HG02981 (cell line): ENCODE measurements around the gene AGPAT3.
"Not testable (repeated sequence)": the region's sequence is repeated elsewhere in the genome, so short reads cannot be mapped to it uniquely, and the experiment has no call there.

Experiments used
- ATAC-seq: cut with Tn5 transposase; IDR thresholded peaks from one replicate; pipeline ENCODE4 v1.9.1; 2021; ENCODE audit warnings: mild to moderate bottlenecking, moderate library complexity; ENCODE audit not compliant: unreplicated experiment

The AGPAT3 gene

GRCh38 chr21:43834146-43834905 is 30.7 kb upstream of the AGPAT3 start:
- no peak for ATAC-seq

- ATAC-seq, result no peak
Observed at GRCh38 chr21:43835050-43835449, 30.0 kb upstream of the AGPAT3 start.

- ATAC-seq, result no peak
Observed at GRCh38 chr21:43835861-43836260, 29.2 kb upstream of the AGPAT3 start.

DNA sequence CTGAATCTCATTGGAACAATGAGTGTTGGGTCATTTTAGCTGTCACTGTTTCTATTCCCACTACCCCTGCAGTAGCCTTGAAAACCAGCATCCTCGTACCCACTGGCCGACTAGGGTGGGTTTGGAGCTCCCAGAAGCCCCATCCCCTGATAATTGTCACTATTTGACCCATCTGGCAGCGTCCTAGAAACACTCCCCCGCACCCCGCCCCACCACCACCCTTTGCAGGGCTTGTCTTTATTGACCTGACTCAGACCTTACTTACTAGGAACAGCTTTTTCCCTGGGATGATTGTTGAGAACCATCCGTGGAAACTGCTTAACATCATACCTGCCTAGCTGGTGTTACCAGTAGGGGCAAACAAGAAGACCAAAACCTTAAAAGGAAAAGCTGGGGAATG is 28.4 kb upstream of the AGPAT3 start:
- ATAC-seq, result no peak

DNA sequence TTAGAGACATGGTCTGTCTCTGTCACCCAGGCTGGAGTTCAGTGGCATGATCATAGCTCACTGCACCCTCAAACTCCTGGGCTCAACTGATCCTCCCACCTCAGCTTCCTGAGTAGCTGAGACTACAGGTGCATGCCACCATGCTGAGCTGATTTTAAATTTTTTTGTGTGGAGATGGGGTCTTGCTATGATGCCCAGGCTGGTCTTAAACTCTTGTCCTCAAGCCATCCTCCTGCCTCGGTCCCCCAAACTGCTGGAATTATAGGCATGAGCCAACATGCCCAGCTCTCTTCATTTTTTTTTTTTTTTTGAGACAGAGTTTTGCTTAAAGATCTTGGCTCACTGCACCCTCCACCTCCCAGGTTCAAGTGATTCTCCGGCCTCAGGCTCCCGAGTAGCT is 24.8 kb upstream of the AGPAT3 start:
- no peak for ATAC-seq

- no peak for ATAC-seq
Observed at GRCh38 chr21:43842742-43843141, 22.3 kb upstream of the AGPAT3 start.

DNA sequence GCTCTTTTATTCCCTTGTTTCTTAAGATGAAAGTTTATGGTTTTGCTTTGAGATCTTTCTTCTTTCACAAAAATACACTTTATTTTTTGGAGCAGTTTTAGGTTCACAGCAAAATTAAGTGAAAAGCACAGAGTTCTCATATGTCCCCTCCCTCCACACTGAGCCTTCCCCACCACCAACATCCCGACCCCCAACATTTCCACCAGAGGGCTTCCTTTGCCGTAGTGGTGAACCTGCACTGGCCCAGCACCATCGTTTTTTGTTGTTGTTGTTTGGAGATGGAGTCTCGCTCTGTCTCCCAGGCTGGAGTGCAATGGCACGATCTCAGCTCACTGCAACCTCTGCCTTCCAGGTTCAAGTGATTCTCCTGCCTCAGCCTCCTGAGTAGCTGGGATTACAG is 20.1 kb upstream of the AGPAT3 start:
- ATAC-seq, result not testable (repeated sequence)

- ATAC-seq, result no peak
Observed at GRCh38 chr21:43845386-43845785, 19.6 kb upstream of the AGPAT3 start.

- ATAC-seq, result no peak
Observed at GRCh38 chr21:43846430-43846829, 18.6 kb upstream of the AGPAT3 start.

DNA sequence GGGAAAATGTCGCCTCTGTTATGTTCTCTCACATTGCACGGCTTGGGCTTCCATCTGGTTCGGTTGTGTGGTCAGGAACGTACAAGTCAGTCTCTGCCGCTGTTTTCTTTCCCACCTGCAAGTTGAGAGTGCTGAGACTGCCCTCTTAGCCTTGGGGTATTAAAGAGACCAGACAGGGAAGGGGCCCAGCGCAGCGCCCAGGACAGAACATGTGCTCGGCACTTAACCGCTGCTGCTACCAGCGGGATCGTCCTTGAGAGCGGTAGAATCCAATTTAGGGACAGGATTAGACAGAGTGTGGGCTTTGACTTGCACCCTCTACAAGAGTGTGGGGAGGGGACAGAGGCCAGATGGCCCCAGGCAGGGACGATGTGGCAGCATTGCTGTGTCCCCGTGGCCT is 17.7 kb upstream of the AGPAT3 start:
- ATAC-seq, result no peak

GRCh38 chr21:43848771-43849170 is 16.3 kb upstream of the AGPAT3 start:
- ATAC-seq, result no peak

- ATAC-seq, result no peak
Observed at GRCh38 chr21:43849532-43850299, 15.3 kb upstream of the AGPAT3 start.

- ATAC-seq, result no peak
Observed at GRCh38 chr21:43850728-43851295, 14.2 kb upstream of the AGPAT3 start.

GRCh38 chr21:43851593-43851992 is 13.4 kb upstream of the AGPAT3 start:
- no peak for ATAC-seq

DNA sequence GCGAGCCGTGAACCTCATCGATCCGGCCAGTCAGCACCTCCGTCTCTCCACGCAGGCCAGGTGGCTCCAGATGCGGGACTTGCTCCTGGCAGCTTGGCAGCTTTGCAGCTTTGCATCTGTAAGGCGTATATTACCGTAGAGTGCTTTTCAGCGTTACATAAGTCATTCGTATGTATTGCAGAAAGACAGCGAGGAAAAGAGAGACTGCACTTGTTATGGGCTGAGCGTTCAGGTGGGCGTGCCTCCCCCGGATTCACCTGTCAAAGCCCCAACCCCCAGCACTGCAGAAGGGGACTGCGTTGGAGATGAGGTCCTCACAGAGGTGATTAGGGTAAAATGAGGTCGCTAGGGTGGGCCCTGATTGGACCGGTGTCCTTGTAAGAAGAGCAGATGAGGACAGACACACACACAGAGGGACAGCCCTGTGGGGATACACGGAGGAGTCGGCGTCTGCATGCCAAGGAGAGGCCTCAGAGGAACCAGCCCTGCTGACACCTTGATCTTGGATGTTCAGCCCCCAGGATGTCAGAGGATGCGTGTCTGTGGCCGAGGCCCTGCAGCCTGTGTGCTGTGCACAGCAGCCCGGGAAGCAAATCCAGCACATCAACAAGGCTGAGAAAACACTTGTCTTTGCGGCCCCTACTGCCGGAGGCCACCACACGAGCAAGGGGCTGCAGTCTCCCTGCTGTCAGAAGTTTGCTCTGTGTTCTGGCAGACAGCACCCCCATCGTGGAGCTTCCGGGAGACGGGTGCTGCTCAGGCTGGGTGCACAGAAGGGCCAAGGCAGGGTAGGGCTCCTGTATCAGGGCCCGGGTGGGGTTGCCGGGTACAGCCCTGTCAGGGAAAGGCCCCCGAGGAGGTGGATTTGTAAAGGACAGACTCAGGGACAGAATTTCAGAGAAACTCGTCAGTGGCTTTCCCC is 10.9 kb upstream of the AGPAT3 start:
- no peak for ATAC-seq

- ATAC-seq, result no peak
Observed at GRCh38 chr21:43854773-43855633, 10.0 kb upstream of the AGPAT3 start.

- ATAC-seq, result no peak
Observed at GRCh38 chr21:43855955-43856354, 9.1 kb upstream of the AGPAT3 start.

DNA sequence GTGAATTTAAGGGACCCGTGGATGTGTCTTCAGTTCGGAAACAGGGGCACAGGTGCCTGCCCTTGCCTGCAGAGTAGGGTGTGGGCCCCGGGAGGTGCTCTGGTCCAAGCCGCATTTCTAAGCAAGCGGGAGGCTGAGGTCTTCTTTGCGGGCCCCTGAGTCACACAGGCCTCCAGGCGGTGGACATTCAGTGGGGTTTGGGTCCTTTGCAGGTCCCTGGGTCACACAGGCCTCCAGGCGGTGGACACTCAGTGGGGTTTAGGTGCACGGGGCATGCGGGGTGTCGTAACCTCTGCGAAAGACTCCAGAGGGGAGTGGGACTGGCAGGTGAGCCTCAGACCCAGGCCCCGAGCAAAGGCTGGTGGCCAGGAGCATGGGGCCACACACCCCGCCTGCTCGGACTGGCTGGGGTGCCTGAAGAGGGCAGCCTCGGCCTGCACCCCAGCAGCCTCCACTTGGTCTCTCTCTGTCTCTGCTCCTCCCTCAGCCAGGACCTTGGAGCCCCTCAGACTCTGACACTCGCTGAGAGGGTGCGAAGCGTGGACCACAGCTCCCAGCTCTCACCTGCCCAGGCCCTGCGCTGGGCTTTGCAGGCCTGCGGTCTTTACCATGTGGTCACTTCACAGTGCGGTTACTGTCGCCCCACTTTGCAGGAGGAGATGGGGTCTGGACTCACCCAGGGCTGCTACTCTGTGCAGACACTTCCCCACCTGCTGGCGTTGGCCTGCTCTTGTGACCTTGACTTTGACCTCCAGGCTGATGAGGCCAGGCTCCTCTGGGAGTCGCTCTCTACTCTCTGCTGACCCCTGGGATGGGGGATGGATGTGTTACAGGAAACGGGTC is 6.0 kb upstream of the AGPAT3 start:
- no peak for ATAC-seq

DNA sequence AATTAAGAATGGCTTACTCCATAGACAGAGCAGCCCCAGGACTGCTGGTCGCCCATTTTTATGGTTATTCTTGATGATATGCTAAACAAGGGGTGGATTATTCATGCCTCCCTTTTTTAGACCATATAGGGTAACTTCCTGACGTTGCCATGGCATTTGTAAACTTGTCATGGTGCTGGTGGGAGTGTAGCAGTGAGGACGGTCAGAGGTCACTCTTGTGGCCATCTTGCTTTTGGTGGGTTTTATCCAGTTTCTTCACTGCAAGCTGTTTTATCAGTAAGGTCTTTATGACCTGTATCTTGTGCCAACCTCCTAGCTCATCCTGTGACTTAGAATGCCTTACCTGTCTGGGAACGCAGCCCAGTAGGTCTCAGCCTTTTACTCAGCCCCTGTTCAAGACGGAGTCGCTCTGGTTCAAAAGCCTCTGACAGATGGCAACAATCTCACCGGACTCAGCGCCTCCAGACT is 5.2 kb upstream of the AGPAT3 start:
- no peak for ATAC-seq
